Ascending aorta (tissue), 2 donors: ENCODE data around the gene TPK1. TPM values are rescaled to one million over a fixed set of nuclear protein-coding genes. Genes with fewer than 3 reads are reported as not detected.
A peak's percentile ranks its signal among the peaks of the same experiment; 100 is the strongest.

Experiments used
- DNase-seq, 2 donors: peaks; one replicate each; pipeline ENCODE4 v3.0.0-alpha.2; 2019; ENCODE audit warnings: low spot score in 2 of 2
- H3K27ac ChIP-seq, 2 donors: fragments of 200-600 bp; sonication (generic); one replicate each; pipeline ENCODE4 v1.5.1; 2016 to 2017; ENCODE audit warnings: mild to moderate bottlenecking in 1 of 2
- H3K27me3 ChIP-seq: fragments of 200-600 bp; sonication (generic); one replicate; pipeline ENCODE4 v1.5.1; 2017
- H3K36me3 ChIP-seq, 2 donors: fragments of 200-600 bp; sonication (generic); one replicate each; pipeline ENCODE4 v1.5.1; 2016
- H3K4me1 ChIP-seq, 2 donors: fragments of 200-600 bp; sonication (generic); one replicate each; pipeline ENCODE4 v1.5.1; 2016 to 2017; ENCODE audit warnings: mild to moderate bottlenecking in 1 of 2
- H3K4me3 ChIP-seq, 2 donors: fragments of 200-600 bp; sonication (generic); one replicate each; pipeline ENCODE4 v1.5.1; 2016 to 2017; ENCODE audit warnings: mild to moderate bottlenecking in 1 of 2
- H3K9me3 ChIP-seq, 2 donors: fragments of 200-600 bp; sonication (generic); one replicate each; pipeline ENCODE4 v1.5.1; 2016
- CTCF ChIP-seq, 3 experiments: fragments of 200-600 bp in 2 of 3; fragments of 450-650 bp in 1 of 3; sonication (generic) in 2 of 3; IDR thresholded peaks; one replicate each; pipeline ENCODE4 v1.5.1; 2016 to 2019; ENCODE audit warnings: antibody characterized with exemption in 3 of 3, mild to moderate bottlenecking in 1 of 3, moderate library complexity in 1 of 3
- intact Hi-C: fragments of 100-400 bp; cut with DNase I; formaldehyde crosslinking; loops from one replicate; pipeline ENCODE4 v1.15.1; 2023
- total RNA-seq: library from RNA; depleted of rRNA; stranded (reverse); fragments of >200 nt; gene quantifications from one replicate; pipeline ENCODE4 v1.1.0, GENCODE V29; 2016

TPK1 gene
- total RNA-seq, 1 donor from 2014 or later = 3.7 TPM

GRCh38 chr7:144747936-144748335 is 87.9 kb downstream of the TPK1 start:
- H3K4me3 ChIP-seq = no peak overlapping the region
- H3K9me3 ChIP-seq = no peaks in the 10 kb centered on the region
- no peaks in the 10 kb centered on the region for H3K27me3 ChIP-seq
- intact Hi-C loops = no loop called here
- H3K36me3 ChIP-seq = no peaks in the 10 kb centered on the region
- no peak for TF ChIP-seq CTCF (IDR thresholded peaks at IDR 0.05)
- DNase-seq = no peak
- peaks cover 0 to 4% of the 10 kb centered on the region in 2 donors for H3K4me1 ChIP-seq
- H3K27ac ChIP-seq = no peak overlapping the region

GRCh38 chr7:144738708-144739314 is 97.0 kb downstream of the TPK1 start:
- intact Hi-C loops = loop anchor here (5.0 kb wide), 1 partner anchor 98 kb away; the partner anchor contains the start of gene TPK1
- no peak overlapping the region for H3K4me3 ChIP-seq
- H3K36me3 ChIP-seq = no peaks in the 10 kb centered on the region
- TF ChIP-seq CTCF (IDR thresholded peaks at IDR 0.05) = peak; percentile 38 to 54 (median 40)
- DNase-seq = no peak
- H3K27me3 ChIP-seq = no peaks in the 10 kb centered on the region
- no peak overlapping the region for H3K27ac ChIP-seq
- H3K9me3 ChIP-seq = no peaks in the 10 kb centered on the region
- H3K4me1 ChIP-seq = peaks cover 0 to 3% of the 10 kb centered on the region in 2 donors

GRCh38 chr7:144738146-144738545 is 97.7 kb downstream of the TPK1 start:
- Histone ChIP-seq H3K4me3 (no peak overlapping the region), H3K4me1 (peaks cover 0 to 3% of the 10 kb centered on the region in 2 donors), H3K9me3 (no peaks in the 10 kb centered on the region), H3K36me3 (no peaks in the 10 kb centered on the region), H3K27me3 (no peaks in the 10 kb centered on the region), H3K27ac (peak overlapping the region; percentile 16 to 22)
- no peak for TF ChIP-seq CTCF (IDR thresholded peaks at IDR 0.05)
- intact Hi-C loops = loop anchor here (5.0 kb wide), 1 partner anchor 99 kb away; the partner anchor contains the start of gene TPK1
- no peak for DNase-seq

- Histone ChIP-seq H3K36me3 (no peaks in the 10 kb centered on the region), H3K27ac (peak overlapping the region in 1 of 2 donors; percentile 22), H3K4me1 (peaks cover 0 to 3% of the 10 kb centered on the region in 2 donors), H3K4me3 (no peak overlapping the region), H3K27me3 (no peaks in the 10 kb centered on the region), H3K9me3 (no peaks in the 10 kb centered on the region)
- TF ChIP-seq CTCF (IDR thresholded peaks at IDR 0.05) = no peak
- intact Hi-C loops = loop anchor here (5.0 kb wide), 1 partner anchor 100 kb away; the partner anchor contains the start of gene TPK1
- DNase-seq = no peak
These were observed 98.9 kb downstream of the TPK1 start for GRCh38 chr7:144736880-144737493.

GRCh38 chr7:144735505-144736276 is 100.2 kb downstream of the TPK1 start:
- Histone ChIP-seq H3K9me3 (no peaks in the 10 kb centered on the region), H3K27me3 (no peaks in the 10 kb centered on the region), H3K4me1 (peaks cover 0 to 3% of the 10 kb centered on the region in 2 donors), H3K4me3 (no peak overlapping the region), H3K27ac (no peak overlapping the region), H3K36me3 (no peaks in the 10 kb centered on the region)
- no peak for DNase-seq
- TF ChIP-seq CTCF (IDR thresholded peaks at IDR 0.05) = no peak
- intact Hi-C loops = loop anchor here (5.0 kb wide), 1 partner anchor 102 kb away; the partner anchor contains the start of gene TPK1
